GM19023 (cell line): ENCODE measurements around the gene CLDN9.
"Not testable (repeated sequence)": the region's sequence is repeated elsewhere in the genome, so short reads cannot be mapped to it uniquely, and the experiment has no call there.

Experiments
- ATAC-seq: cut with Tn5 transposase; IDR thresholded peaks from one replicate; pipeline ENCODE4 v1.9.1; 2021; ENCODE audit warnings: mild to moderate bottlenecking, moderate library complexity; ENCODE audit not compliant: unreplicated experiment

The CLDN9 gene

GRCh38 chr16:3052571-3053329 lies 40.0 kb downstream of the CLDN9 start:
- not testable (repeated sequence) for ATAC-seq

GRCh38 chr16:3053330-3053710 lies 40.6 kb downstream of the CLDN9 start:
- ATAC-seq, result not testable (repeated sequence)

GRCh38 chr16:3054965-3055733 lies 42.4 kb downstream of the CLDN9 start:
- no peak for ATAC-seq

DNA sequence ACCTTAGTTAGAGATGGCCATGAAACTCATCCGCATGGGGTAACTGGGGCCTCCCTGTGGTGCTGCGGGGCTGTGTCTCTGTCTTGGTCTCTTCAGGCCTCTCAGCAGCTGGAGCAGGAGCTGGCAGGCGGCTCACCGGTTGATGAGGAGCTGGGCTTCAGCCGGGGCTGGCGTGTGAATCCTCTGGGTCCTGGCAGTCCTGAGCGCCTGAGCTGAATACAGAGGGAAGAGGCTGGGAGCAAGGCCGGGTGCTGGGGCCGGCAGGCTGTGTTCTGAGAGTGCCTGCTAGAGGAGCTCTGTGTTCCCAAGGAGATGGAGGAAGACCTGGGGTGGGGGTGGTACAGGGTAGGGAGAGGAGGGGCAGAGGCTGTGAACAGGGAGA lies 43.0 kb downstream of the CLDN9 start:
- not testable (repeated sequence) for ATAC-seq

- no peak for ATAC-seq
Measured at GRCh38 chr16:3056336-3057180, 43.8 kb downstream of the CLDN9 start.

DNA sequence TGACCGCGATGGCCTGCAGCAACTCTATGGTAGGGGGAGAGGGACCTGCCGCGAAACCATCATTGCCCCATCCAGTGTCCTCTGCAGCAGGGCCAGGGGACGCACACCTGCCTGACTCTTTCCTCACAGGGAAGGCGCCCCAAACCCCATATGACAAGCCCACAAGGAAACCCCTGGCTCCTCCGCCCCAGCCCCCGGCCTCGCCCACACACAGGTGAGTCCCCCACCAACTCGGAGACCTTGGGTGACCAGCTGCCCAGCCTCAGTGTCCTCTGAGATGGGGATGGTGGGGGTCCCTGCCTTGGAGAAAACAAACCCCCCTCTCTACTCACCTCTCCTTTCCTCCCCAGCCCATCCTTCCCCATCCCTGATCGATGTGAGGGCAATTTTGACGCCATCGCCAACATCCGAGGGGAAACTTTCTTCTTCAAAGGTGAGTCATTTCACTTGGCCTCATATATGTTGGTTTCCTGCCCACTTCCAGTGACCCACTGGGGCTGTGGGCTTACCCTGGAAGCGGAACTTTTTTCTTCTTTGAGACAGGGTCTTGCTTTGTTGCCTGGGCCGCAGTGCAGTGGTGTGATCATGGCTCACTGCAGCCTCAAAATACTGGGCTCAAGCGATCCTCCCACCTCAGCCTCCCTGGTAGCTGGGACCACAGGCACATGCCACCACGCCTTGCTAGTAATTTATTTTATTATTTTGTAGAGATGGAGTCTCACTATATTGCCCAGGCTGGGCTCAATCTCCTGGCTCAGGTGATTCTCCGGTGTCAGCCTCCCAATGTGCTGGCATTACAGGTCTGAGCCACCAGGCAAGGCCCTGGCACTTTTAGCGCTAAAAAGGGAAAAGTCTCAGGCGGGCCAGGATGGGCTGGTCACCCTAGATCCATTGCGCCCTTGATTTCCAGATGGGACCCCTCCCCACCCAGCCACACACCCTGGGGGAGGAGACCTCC lies 44.7 kb downstream of the CLDN9 start:
- ATAC-seq, result no peak

GRCh38 chr16:3058139-3059030 lies 45.7 kb downstream of the CLDN9 start:
- peak; percentile 15 for ATAC-seq

DNA sequence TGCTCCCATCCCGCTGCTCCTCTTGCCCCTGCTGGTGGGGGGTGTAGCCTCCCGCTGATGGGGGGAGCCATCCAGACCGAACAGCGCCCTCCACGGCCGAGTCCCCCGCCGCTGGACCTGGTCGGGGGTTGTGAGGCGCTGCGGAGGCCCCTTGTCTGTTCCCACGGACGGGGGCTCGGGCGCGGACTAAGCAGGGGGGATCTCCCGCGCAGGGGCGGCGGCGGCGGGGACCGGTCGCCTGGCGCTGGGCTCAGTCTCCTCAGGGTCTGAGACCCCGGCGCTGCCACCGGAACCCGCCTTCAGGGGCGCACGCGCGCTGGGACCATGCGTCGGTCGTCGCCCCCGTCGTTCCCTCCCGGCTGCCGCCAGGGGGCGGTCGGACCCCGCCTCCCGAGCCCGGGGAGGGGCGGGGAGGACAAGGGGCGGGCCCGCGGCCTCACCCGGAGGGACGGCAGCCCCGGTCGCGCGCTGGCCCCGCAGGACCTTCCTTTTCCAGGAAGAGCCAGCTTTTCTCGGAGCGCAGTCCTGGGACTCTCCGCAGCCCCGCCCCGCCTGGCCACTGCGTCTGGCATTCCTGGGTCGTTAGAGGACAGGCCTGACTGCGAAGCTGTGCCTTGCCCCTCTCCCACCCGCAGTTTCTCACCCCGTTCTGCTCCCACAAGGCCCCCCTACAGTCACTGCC lies 46.5 kb downstream of the CLDN9 start:
- ATAC-seq, result peak; percentile 81

GRCh38 chr16:3059723-3060242 lies 47.1 kb downstream of the CLDN9 start:
- no peak for ATAC-seq

DNA sequence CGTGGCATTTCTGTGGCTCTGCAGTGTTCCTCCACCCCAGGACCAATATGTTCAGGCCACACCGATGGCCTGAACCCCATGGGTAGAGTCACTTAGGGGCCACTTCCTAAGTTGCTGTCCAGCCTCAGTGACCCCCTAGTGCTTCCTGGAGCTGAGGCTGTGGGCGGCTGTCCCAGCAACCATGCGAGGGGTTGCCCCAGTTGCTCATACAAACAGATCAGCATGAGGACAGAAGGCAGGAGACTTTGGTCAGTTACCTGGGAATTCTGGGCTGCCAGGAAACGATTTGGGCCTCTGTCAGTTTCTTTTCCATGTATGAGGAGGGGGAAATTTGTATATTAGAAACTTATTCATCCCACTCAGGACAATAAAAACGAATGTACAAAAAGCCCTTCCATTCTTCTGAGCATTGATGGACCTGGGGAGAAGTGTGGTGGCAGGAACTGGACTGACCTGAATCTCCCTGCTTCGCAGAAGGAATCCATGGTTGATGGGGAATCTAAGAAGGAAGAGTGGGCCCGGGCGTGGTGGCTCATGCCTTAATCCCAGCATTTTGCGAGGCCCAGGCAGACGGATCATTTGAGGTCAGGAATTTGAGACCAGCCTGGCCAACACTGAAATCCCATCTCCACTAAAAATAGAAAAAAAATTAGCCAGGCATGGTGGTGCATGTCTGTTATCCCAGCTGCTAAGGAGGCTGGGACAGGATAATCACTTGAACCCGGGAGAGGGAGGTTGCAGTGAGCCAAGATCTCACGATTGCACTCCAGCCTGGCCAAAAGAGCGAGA lies 47.8 kb downstream of the CLDN9 start:
- no peak for ATAC-seq

DNA sequence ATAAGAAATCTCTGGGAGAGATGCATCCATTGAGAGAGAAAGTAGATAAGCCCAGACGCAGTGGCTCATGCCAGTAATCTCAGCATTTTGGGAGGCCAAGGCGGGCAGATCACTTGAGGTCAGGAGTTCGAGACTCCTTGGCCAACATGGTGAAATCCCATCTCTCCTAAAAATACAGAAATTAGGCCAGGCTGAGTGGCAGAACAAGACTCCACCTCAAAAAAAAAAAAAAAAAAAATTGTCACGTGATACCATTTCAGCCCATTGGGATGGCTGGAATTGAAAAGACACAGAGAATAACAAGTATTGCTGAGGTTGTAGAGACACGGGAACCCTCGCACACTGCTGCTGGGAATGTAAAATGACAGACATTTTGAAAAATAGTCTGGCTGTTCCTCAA lies 49.8 kb downstream of the CLDN9 start:
- no peak for ATAC-seq

- ATAC-seq, result no peak
Measured at GRCh38 chr16:3063625-3064386, 51.1 kb downstream of the CLDN9 start.
